ENCODE results near the gene PGP.

Gene PGP

DNA sequence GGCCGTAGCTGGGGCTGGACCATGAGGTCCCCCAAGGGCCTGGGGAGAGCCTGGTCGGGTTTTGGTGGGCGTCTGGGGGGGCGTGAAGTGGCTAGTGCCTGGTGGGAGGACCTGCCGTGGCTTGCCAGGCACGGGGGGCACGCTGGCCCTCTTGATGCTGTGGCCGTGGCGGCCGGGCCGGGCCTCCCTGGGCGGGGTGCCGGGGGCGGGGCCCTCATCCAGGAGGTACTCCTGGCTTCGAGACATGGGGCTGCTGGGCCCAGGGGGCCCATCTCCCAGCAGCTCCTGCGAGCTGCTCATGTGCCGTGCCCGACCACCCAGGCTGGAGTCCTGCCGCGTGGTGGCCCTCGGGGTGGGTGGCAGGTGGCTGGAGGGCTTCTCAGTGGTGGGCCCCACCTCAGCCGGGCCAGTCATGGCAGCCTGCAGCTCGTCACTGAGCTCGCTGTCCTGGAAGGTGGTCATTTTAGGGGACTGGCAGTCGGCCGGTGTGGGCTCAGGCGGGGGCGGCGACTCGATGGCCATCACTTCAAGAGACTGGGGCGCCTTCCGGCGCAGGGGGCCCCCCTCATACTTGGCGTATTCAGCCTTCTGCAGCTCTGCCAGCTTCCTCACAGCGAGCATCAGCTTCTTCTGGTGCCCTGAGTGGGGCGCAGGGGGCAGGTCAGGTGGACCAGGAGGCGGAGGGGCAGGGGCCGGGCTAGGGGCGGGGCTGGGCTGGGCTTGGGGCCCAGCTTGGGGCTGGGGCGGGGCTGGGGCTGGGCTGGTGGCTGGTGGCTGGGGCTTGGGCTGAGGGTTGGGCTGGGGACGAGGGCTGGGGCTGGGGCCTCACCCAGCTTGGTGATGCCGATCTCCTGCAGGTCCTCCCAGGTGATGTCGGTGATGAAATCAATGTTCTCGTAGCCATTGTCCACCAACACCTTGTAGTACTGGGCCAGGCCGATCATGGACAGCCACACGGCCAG lies 33.4 kb downstream of the PGP start:
- DNase-seq (ENCODE audit: low read depth): no peak

GRCh38 chr16:2180461-2180860 lies 34.2 kb downstream of the PGP start:
- DNase-seq (ENCODE audit: low read depth): no peak

- DNase-seq (ENCODE audit: low read depth): no peak
Observed at GRCh38 chr16:2179576-2179975, 35.1 kb downstream of the PGP start.

GRCh38 chr16:2179107-2179501 lies 35.5 kb downstream of the PGP start:
- DNase-seq (ENCODE audit: low read depth): no peak

GRCh38 chr16:2178321-2179106 lies 36.1 kb downstream of the PGP start:
- DNase-seq (ENCODE audit: low read depth): no peak

GRCh38 chr16:2177561-2177960 lies 37.1 kb downstream of the PGP start:
- DNase-seq (ENCODE audit: low read depth): no peak

GRCh38 chr16:2177101-2177500 lies 37.5 kb downstream of the PGP start:
- no peak for DNase-seq (ENCODE audit: low read depth)

DNA sequence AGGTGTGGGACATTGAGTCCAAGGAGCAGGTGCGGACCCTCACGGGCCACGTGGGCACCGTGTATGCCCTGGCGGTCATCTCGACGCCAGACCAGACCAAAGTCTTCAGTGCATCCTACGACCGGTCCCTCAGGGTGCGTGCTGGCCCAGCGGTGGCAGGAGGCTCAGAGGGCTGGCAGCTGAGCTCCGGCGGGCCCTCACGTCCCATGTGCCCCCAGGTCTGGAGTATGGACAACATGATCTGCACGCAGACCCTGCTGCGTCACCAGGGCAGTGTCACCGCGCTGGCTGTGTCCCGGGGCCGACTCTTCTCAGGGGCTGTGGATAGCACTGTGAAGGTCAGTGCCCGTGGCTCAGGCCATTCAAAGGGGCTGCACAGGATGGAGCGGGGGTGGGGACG lies 38.6 kb downstream of the PGP start:
- DNase-seq (ENCODE audit: low read depth): no peak

DNA sequence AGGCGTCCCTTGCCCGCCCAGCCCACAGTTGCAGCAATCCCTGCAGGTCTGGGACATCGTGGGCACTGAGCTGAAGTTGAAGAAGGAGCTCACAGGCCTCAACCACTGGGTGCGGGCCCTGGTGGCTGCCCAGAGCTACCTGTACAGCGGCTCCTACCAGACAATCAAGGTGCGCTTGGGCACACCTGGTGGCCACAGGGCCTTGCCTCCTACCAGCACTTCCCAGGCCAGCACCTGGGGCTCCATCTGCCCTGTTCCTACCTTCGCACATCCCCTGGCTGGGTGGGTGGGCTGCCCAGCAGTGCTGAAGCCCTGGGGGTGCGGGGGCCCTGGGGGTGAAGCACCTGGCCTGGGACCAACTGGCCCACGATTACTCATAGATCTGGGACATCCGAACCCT lies 39.2 kb downstream of the PGP start:
- no peak for DNase-seq (ENCODE audit: low read depth)

- no peak for DNase-seq (ENCODE audit: low read depth)
Observed at GRCh38 chr16:2174396-2175131, 40.1 kb downstream of the PGP start.

DNA sequence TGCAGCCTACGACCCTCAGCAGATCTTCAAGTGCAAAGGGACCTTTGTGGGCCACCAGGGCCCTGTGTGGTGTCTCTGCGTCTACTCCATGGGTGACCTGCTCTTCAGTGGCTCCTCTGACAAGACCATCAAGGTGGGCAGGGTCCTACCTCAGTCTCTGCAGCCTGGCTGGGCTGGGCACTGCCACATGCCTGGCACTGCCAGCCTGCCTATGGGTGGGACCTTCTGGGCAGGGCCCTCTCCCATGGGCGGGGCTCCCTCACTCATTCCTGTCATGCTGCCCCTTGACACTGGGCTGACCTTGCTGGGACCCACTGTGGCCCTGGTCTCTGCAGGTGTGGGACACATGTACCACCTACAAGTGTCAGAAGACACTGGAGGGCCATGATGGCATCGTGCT lies 40.7 kb downstream of the PGP start:
- DNase-seq (ENCODE audit: low read depth): no peak

DNA sequence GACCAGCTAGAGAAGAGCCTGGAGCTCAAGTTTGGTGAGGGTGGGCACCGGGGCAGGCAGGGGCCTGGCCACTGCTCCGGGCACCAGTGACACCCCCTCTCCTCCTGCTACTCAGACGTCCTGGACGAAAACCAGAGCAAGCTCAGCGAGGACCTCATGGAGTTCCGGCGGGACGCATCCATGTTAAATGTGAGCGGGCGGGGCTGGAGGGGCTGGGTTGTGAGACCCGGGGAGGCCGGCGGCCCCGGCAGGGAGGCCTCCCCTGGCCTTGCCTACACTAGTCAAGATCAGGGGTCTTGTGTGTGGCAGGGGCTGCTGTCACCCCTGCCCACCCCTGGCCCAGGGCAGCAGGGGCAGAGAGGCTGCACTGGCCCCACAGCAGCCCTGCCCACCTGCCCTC lies 41.3 kb downstream of the PGP start:
- DNase-seq (ENCODE audit: low read depth): no peak

DNA sequence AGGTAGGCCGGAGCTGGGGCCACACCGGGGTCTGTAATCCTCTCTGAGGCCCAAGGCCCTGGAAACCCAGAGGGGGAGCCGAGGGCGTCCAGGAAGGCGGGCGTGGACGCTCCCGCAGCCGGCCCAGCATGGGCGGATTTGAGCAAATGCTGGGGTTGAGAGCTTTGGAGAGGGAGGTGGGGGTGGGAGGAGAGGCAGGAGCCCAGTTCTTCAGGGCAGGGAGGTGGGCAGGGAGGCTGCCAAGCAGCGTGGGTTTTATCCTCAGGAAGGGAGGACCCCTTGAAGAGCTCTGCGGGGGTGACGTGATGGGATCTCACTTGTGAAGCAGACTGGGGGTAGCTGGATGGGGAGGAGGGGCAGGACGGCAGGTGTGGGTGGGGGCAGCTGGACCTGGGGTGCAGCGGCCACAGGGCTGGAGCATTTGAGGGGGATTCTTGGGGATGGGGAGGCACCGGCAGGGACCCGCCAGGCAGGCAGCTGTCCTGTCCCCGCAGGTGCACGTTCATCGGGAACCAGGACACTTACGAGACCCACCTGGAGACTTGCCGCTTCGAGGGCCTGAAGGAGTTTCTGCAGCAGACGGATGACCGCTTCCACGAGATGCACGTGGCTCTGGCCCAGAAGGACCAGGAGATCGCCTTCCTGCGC lies 41.8 kb downstream of the PGP start:
- no peak for DNase-seq (ENCODE audit: low read depth)

- DNase-seq (ENCODE audit: low read depth): no peak
Observed at GRCh38 chr16:2171601-2172178, 43.0 kb downstream of the PGP start.

- DNase-seq (ENCODE audit: low read depth): no peak
Observed at GRCh38 chr16:2170587-2171435, 43.8 kb downstream of the PGP start.

DNA sequence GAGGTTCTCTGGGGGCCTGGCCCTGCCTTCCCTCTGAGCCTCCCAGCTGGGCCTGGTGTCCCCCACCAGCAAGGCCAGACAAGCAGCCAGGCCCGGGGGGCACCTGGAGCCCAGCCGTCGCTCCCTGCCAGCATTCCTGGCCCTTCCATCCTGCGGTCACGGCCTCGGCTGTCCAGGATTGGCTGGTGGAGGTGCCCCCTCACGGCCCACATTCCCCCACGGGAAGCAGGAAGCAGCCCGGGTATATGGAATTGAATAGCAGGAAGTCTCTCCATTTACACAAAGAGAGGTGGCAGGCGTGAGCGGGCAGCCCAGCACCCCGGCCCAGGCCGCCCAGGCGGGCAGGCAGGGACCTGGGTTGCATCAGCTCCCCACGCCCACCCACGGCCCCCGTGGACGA lies 44.6 kb downstream of the PGP start:
- DNase-seq (ENCODE audit: low read depth): no peak

DNA sequence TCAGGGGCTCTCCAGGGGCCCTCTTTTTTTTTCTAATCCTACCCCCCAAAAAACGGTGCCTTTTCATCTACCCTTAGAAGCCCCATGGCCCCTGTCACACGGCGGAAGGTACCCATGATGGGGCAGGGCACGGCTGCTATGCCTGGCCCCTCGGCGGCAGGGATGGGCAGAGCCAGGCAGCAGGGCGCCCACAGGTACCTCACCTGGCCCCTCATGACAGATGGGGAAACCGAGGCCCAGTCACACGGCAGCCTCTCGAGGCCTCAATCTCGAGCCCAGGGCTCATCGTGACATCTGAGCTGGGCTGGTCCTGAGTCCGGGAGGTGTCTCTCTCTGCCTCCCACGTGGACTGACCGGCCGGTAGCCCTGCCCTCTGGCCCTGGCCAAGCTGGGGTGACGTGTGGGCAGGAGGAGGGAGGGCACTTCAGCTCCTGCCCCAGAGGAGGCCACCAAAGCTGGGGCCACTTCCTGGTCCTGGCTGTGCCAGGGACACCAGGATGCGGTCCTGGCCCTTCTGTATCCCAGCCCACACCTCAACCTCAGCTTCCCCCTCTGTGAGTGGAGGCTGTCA lies 47.5 kb downstream of the PGP start:
- no peak for DNase-seq (ENCODE audit: low read depth)

DNA sequence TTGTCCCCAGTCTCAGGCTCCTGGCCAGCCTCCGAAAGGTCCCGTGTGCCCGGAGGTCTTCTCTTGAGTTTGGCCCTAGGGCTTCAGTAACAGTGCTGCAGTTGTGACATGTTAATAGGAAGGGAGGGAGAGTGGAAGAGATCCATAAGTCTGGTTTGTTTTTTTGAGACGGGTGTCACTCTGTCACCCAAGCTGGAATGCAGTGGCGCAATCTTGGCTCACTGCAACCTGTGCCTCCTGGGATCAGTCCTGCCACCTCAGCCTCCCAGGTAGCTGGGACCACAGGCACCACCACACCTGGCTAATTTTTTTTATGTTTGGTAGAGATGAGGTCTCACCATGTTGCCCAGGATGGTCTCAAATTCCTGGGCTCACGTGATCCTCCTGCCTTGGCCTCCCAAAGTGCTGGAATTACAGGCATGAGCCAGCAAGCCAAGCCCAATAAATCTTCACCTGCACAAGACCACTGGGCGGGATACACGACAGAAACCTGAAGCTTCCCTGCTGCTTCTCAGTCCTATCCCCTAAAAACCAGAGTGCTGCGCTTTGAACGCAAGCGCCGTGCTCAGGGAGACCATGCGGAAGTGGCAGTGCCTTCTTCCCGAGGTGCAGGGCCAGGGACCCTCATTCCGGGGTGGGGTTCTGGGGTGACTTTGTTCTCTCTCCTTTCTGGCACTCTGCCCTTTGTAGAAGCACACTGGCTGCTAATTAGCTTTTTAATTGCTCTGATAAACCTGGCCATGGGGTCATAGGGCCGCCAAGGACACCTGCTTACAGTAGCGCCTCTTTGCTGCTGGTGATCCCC lies 48.2 kb downstream of the PGP start:
- no peak for DNase-seq (ENCODE audit: low read depth)

GRCh38 chr16:2165861-2166260 lies 48.8 kb downstream of the PGP start:
- no peak for DNase-seq (ENCODE audit: low read depth)

Measured in stimulated activated CD8-positive, alpha-beta memory T cell treated with anti-CD3 and anti-CD28 coated beads, Interleukin-12 subunit alpha, Interleukin-12 subunit beta, amount 100 ng/mL, for 4 hours (primary cell).